ENCODE results near the gene CDHR2. TPM values are rescaled to one million over a fixed set of nuclear protein-coding genes. Genes with fewer than 3 reads are reported as not detected.

CDHR2 gene
- total and polyA plus RNA-seq, 2 of the 13 experiments (the other 11 are each of a cell fraction or from before 2014, with no cell fraction given), result 17.9 to 20.9 TPM

DNA sequence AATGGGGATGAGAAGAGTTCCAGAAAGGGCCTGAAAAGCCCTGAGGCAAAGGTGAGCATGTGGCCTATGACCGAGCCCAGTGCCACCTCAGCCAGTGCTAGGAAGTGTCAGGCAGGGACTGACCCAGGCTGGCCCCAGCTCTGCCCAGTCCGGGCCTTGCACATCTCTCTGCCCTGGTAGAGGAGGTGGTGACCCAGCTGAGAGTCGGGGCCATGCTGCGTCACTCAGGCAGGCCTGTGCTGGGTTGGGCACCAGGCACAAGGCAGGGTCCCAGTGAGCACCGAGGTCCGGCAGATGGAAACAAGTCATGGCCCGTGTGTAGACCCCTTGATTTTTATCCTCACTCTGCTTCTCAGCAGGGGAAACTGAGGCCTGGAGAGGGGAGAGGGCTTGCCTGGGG lies 729 bp downstream of the CDHR2 start (continued):
- TF ChIP-seq, protein P1, sequence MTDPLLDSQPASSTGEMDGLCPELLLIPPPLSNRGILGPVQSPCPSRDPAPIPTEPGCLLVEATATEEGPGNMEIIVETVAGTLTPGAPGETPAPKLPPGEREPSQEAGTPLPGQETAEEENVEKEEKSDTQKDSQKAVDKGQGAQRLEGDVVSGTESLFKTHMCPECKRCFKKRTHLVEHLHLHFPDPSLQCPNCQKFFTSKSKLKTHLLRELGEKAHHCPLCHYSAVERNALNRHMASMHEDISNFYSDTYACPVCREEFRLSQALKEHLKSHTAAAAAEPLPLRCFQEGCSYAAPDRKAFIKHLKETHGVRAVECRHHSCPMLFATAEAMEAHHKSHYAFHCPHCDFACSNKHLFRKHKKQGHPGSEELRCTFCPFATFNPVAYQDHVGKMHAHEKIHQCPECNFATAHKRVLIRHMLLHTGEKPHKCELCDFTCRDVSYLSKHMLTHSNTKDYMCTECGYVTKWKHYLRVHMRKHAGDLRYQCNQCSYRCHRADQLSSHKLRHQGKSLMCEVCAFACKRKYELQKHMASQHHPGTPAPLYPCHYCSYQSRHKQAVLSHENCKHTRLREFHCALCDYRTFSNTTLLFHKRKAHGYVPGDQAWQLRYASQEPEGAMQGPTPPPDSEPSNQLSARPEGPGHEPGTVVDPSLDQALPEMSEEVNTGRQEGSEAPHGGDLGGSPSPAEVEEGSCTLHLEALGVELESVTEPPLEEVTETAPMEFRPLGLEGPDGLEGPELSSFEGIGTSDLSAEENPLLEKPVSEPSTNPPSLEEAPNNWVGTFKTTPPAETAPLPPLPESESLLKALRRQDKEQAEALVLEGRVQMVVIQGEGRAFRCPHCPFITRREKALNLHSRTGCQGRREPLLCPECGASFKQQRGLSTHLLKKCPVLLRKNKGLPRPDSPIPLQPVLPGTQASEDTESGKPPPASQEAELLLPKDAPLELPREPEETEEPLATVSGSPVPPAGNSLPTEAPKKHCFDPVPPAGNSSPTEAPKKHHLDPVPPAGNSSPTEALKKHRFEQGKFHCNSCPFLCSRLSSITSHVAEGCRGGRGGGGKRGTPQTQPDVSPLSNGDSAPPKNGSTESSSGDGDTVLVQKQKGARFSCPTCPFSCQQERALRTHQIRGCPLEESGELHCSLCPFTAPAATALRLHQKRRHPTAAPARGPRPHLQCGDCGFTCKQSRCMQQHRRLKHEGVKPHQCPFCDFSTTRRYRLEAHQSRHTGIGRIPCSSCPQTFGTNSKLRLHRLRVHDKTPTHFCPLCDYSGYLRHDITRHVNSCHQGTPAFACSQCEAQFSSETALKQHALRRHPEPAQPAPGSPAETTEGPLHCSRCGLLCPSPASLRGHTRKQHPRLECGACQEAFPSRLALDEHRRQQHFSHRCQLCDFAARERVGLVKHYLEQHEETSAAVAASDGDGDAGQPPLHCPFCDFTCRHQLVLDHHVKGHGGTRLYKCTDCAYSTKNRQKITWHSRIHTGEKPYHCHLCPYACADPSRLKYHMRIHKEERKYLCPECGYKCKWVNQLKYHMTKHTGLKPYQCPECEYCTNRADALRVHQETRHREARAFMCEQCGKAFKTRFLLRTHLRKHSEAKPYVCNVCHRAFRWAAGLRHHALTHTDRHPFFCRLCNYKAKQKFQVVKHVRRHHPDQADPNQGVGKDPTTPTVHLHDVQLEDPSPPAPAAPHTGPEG (CRISPR knock-in tag; IDR thresholded peaks at IDR 0.05), result no peak
- TF ChIP-seq GABPB1 (CRISPR knock-in tag; IDR thresholded peaks at IDR 0.05) (no peak; the same call in 1 of the 2 replicates), ZBTB40 (IDR thresholded peaks at IDR 0.05) (no peak), ZBTB40 (CRISPR knock-in tag; IDR thresholded peaks at IDR 0.05) (peak; percentile 62; the same call in 1 of the 2 replicates), SOX5 (CRISPR knock-in tag; IDR thresholded peaks at IDR 0.05; ENCODE audit: borderline replicate concordance) (no peak), ZNF776 (CRISPR knock-in tag; IDR thresholded peaks at IDR 0.05) (0 out of 2 replicates have a peak, but pooled peaks have one; percentile 34), SALL2 (CRISPR knock-in tag; IDR thresholded peaks at IDR 0.05) (no peak), ZNF10 (CRISPR knock-in tag; IDR thresholded peaks at IDR 0.05; ENCODE audit: borderline replicate concordance, low read depth) (no peak)
- TF ChIP-seq, protein P2, sequence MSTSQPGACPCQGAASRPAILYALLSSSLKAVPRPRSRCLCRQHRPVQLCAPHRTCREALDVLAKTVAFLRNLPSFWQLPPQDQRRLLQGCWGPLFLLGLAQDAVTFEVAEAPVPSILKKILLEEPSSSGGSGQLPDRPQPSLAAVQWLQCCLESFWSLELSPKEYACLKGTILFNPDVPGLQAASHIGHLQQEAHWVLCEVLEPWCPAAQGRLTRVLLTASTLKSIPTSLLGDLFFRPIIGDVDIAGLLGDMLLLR (CRISPR knock-in tag; IDR thresholded peaks at IDR 0.05), result 0 out of 2 replicates have a peak, but pooled peaks have one; percentile 21
- TF ChIP-seq, protein P3, sequence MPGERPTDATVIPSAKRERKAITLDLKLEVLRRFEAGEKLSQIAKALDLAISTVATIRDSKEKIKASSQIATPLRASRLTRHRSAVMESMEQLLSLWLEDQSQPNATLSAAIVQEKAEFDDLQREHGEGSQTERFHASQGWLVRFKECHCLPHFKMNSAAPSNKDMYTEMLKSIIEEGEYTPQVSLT (CRISPR knock-in tag; IDR thresholded peaks at IDR 0.05; ENCODE audit: borderline replicate concordance, low read depth), result no peak

Measured in HepG2 (cell line).